Raji (cell line): Measurements from ENCODE around the gene SLC35E4.

Experiments
- POLR2A ChIP-seq: IDR thresholded peaks from 2 replicates; pipeline ENCODE4 v1.6.1; 2011; ENCODE audit warnings: low read depth, low read length, control low read depth; ENCODE audit not compliant: insufficient read depth

SLC35E4 gene, protein sequence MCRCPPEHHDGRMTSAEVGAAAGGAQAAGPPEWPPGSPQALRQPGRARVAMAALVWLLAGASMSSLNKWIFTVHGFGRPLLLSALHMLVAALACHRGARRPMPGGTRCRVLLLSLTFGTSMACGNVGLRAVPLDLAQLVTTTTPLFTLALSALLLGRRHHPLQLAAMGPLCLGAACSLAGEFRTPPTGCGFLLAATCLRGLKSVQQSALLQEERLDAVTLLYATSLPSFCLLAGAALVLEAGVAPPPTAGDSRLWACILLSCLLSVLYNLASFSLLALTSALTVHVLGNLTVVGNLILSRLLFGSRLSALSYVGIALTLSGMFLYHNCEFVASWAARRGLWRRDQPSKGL

DNA sequence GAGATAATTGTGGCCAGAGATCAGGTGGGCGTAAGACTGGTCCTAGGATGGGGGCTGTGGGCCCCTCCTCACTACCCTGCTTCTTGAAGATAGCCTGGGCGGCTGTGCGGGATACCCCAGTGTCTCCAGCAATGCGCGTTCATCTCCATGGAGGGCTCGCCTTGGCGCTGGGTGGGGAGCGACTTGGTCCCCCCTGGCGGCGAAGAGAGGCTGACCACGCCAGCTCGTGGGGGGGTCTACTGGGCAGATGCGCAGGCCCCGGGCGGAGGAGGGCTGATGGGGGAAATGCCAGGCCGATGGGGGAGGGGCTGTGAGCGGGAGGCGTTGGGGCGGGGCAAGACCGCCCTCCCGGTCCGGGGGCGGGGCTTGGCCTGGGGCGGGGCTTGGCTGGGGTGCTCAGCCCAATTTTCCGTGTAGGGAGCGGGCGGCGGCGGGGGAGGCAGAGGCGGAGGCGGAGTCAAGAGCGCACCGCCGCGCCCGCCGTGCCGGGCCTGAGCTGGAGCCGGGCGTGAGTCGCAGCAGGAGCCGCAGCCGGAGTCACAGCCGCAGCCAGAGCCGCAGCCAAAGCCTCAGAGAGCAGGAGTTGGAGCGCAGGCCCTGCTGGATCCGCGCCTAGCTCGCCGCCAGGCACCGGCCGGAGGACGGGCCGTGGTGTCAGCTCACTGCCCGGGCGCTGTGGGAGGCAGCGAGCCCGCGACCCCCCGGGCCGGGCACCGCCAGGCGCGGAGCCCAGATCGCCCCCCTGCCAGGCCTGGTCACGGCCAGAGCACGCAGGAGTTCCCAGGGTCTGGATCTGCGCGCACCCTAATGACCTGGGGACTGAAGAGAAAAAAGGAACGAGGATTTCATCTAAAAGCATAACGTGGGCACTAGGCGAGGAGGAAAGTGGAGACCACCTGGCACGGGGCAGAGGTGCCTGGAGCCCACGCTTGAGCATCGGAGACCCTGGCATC lies at the start of gene SLC35E4:
Gene SLC35E4, plus strand, starts transcription at position 509 of the 953 bp plus-strand sequence. CDS start 670 bp downstream, outside the sequence.
- peak; percentile 48 for TF ChIP-seq POLR2A

DNA sequence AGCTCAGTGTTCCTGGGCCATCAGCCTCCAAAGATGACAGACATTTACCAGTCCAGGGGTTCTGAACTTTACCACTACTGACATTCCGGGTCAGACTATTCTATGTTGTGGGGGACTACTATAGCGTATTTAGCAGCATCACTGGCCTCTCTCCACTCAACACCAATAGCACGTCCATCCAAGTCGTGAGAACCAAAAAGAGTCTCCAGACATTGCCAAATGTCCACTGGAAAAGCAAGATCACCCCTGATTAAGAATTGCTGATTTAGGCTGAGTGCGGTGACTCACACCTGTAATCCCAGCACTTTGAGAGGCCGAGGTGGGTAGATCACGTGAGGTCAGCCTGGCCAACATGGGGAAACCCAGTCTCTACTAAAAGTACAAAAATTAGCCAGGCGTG lies 49.2 kb upstream of the SLC35E4 start:
- TF ChIP-seq POLR2A = no peak

DNA sequence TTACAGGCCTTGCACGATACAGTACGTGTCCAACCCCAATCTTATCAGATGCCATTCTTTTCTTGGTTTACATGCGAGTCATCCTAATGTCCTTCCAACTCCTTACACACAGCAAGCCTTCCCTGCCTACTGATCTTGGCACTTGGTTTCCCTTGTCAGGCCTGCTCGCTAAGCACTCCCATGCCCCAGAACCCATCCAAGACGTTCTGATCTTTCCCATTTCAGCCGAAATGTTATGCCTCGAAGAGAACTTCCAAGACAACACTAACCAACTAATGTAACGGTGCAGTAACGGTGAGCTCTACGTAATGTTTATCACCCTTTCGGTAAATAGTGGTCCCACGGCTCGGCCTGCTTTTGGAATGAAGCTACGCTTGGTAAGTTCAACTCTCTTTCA lies 44.4 kb upstream of the SLC35E4 start:
- no peak for TF ChIP-seq POLR2A

DNA sequence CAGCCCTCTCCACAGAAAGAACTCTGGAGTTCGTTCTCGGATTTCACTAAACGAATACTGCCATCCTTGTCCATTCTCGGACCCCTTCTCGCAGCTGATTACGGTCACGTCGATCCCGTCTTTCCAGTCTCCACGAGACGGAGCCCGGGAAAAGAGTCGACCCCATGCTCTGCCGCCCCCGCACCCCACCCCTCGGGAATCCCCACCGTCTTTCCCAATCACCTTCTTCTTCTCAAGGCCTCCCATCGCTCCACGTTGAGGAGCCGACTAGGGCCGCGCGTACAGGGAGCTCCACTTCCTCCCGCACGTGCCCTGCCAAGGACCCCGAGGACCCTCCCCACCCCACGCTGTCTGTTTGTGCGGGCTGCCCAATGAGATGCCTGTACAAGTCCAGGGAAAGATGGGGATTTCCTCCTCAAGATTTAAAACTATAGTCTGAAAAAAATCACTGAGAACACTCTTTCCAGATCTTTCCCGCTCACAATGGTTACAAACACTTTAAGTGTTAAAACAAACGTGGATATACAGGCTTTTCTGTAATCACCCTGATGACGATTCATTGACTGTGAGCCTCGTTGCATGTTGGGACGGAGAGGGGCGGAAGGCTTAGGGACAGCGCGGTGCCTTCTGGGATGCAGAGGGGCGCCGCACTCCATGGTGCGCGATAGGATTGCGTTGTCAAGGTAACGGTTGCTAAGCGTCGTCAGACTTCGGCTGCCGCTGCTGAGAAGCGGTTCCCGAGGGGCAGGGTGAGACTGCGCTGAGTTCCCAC lies 43.8 kb upstream of the SLC35E4 start, which contains the start of gene PES1:
Gene PES1, minus strand, starts transcription at position 323 of the 772 bp plus-strand sequence. Its CDS starts 77 bp downstream, at position 246.
- peak; percentile 71 for TF ChIP-seq POLR2A

DNA sequence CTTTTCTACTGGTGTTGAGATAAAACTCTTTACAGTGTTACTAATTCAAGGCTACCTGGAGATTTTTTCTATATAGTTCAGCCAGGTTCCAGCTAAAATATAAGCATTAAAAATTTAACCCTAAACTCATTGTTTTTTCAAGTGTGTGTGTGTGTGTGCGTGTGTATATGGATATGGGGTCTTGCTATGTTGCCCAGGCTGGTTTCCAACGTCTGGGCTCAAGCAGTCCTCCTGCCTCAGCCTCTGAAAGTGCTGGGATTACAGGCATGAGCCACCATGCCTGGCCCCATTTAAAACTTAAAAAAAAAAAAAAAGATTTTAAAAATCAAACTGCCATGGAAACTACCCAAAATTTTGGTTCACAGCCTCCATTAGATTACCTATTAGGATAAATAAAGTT lies 39.4 kb upstream of the SLC35E4 start:
- no peak for TF ChIP-seq POLR2A

DNA sequence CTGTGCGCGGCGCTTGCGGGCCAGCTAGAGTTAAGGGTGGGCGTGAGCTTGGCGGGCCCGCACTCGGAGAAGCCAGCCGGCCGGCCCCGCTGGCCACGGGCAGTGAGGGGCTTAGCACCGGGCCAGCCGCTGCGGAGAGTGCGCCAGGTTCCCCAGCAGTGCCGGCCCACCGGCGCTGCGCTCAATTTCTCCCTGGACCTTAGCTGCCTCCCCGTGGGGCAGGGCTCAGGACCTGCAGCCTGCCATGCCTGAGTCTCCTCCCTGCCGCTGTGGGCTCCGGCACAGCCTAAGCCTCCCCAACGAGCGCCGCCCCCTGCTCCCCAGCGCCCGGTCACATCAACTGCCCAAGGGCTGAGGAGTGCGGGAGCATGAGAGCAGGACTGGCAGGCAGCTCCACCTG lies 38.7 kb upstream of the SLC35E4 start:
- no peak for TF ChIP-seq POLR2A

DNA sequence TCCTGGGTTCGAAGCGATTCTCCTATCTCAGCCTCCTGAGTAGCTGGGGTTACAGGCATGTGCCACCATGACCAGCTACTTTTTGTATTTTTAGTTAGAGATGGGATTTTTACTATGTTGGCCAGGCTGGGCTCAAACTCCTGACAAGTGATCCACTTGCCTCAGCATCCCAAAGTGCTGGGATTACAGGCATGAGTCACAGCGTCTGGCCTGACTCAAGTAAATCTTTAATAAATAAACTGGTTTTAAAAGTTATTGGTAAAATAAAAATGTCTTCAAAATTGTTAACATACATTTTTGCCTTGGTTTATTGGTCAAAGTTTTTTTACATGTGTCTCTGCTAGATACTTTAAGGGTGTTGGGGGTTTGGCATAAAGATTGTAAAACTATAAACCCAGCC lies 36.6 kb upstream of the SLC35E4 start:
- no peak for TF ChIP-seq POLR2A

DNA sequence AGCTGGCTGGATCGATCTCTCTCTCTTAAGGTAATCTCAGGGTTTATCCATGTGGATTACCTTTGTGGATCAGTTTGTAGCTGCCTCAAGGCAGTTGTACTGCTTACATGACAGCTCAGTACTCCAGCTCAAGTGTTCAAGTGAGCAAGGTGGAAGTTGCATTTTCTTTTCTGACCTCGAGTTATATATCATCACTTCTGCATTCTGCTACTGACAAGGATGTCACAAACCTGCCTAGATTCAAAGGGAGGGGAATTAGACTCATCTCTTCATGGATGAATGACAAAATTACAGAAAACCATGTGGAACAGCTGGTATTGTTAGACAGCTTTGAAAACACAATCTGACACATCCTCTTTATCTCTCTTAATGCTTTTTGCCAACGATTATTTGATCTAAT lies 34.7 kb upstream of the SLC35E4 start:
- no peak for TF ChIP-seq POLR2A

DNA sequence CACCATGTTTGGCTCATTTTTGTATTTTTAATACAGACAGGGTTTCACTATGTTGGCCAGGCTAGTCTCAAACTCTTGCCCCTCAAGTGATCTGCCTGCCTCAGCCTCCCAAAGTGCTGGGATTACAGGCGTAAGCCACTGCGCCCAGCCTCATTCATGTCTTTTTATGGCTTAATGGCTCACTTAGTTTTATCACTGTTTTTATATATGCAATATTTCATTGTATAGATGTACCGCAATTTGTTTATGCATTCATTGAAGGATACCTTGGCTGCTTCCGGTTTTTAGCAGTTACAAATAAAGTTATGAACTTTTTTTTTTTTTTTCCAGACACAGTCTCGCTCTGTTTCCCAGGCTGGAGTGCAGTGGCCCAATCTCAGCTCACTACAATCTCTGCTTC lies 34.1 kb upstream of the SLC35E4 start:
- no peak for TF ChIP-seq POLR2A

DNA sequence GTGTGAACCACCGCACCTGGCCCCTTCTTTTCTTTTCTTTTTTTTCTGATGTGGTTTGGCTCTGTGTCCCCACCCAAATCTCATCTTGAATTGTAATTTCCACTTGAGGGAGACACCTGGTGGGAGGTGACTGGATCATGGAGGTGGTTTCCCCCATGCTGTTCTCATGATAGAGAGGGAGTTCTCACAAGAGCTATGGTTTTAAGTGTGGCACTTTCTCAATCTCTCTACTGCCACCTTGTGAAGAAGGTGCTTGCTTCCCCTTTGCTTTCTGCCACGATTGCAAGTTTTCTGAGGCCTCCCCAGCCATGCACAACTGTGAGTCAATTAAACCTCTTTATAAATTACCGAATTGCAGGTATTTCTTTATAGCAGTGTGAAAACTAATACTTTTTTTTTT lies 33.5 kb upstream of the SLC35E4 start:
- no peak for TF ChIP-seq POLR2A

DNA sequence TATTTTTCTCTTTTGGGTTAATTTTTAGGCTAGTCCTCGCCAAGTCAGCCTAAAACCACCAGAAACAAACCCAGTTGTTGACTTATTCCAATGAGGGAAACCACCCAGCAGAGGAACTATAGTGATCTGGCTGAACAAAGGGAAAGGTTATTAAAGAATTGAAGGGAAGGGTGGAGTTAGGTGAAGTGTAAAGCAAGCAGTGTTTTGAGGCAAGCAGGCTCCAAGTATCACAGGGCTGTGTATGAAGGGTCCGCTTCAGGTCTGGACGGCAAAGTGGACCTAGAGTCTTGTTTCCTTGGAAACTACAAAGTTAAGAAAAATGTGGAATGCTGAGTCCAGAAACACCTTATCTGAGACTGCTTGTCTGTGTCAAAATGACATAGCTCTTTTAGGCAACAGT lies 31.8 kb upstream of the SLC35E4 start:
- TF ChIP-seq POLR2A = no peak

DNA sequence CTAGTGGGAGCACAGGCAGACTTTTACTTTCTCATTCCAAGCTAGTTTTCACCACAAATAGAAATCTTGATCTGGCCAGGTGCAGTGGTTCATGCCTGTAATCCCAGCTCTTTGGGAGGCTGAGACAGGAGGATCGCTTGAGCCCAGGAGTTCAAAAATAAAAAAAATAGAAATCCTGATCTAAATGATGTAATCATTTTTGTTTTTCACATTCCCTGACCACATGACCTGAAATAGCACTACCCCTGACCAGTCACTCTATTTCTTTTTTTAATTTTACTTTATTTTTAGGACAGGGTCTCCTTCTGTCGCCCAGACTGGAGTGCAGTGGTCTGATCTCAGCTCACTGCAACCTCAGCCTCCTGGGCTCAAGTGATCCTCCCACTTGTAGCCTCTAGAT lies 30.9 kb upstream of the SLC35E4 start:
- TF ChIP-seq POLR2A = no peak

DNA sequence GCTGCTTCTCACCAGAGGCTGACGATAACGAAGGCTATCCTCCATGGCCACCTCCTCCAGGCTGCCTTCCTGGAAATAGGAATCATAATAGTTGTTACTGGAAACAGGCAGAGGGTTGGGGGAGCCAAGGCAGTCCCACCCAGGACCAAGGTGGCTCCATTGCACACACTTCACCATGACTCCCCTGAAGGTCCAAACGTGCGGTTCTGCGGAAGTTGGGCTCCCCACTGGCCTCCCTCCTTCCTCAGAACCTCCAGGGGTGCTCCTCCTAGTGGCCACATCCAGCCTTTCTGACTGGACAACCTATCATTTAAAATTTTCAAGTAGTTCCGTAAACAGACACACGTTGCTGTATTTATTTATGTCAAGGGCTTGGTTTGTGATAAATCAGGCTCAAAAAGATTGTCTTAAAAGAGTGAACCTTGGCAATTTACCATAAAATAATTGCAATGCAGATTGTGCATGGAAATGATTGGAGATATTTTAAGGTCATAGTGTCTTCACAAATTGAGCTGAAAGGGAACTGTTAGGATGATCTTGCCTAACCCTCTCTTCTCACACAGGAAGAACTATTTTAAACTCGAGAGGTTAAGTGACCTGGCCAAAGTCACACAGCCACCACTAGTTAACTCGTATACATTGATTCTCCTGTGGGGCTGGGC lies 30.0 kb upstream of the SLC35E4 start:
- TF ChIP-seq POLR2A = no peak

DNA sequence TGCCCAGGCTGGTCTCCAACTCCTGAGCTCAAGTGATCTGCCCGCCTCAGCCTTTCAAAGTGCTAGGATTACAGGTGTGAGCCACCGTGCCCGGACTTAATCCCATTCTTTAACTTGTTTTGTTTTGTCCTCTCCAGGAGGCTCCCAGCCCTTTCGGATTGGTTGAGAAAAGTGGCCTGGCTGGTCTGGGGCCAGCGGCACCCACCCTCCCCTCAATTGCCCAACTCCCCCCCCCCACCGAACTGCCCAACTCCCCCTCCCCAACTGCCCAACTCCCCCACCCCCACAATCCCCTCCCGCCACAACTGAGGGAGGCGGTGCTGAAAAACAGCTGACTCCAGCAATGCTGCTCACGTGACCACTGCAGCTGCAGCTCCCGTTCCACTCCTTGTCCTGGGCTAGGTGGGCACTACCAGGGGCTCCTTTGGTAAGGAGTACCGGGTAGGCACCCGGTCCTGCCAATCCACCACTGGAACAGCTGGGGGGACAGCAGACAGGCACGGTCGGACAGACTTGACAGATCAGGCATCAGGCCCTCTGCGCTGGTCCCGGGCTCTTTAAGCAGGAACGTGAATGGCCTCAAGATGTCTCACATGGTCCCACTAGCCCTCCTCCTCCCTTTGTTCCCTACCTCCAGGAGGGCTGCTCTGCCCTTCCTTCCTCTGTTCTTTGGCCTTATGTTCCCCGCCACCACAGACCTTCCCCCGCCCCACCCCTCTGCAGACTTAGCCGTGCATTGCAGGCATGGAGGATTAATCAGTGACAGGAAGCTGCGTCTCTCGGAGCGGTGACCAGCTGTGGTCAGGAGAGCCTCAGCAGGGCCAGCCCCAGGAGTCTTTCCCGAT lies 28.9 kb upstream of the SLC35E4 start, which contains the start of gene TCN2:
Gene TCN2, plus strand, starts transcription at position 720 of the 845 bp plus-strand sequence. CDS start 158 bp downstream, outside the sequence.
- TF ChIP-seq POLR2A = no peak
